HepG2 (cell line): ENCODE data around the gene EFNA2. TPM values are rescaled to one million over a fixed set of nuclear protein-coding genes. Genes with fewer than 3 reads are reported as not detected.

Experiments
- ATAC-seq: fragments of 200-7000 bp; cut with Tn5 transposase; 3 replicates; pipeline ENCODE4 v1.9.1; 2020; ENCODE audit warnings: mild to moderate bottlenecking, moderate library complexity
- BruUV-seq: library from RNA; stranded (reverse); fragments of 400-500 nt; replicated peaks from 2 replicates; lab custom pipeline; 2021; lab: Mats Ljungman, UMichigan
- CTCF ChIA-PET: fragments of 300-600 bp; formaldehyde crosslinking; extraction: SDS; loops from one replicate; lab custom pipeline; 2021; ENCODE audit warnings: low total read pairs, inconsistent platforms, low intra/inter-chr PET ratio; lab: Yijun Ruan, JAX
- POLR2A ChIA-PET: fragments of 350-600 bp; sonication (Branson Sonifier 250); formaldehyde crosslinking; loops from one replicate; lab custom pipeline; 2020; ENCODE audit warnings: antibody characterized with exemption, inconsistent platforms; lab: Yijun Ruan, JAX
- DNase-seq: peaks from one replicate; pipeline ENCODE4 v3.0.0-alpha.2; 2015; ENCODE audit warnings: low spot score
- FAIRE-seq: peaks from 3 replicates; lab custom pipeline; 2011; peaks lifted over from hg19 to GRCh38; lab: Jason Lieb, UNC
- H2AFZ ChIP-seq: one replicate; pipeline ENCODE4 v1.6.1; 2011; ENCODE audit warnings: low read length, inconsistent platforms
- H3K27ac ChIP-seq: fragments of 300-600 bp; 3 replicates; pipeline ENCODE4 v1.8.0; 2011; ENCODE audit warnings: mixed run types, mild to moderate bottlenecking, mixed read lengths, low read length, inconsistent platforms; ENCODE audit not compliant: insufficient read depth; ENCODE audit errors: extremely low read length
- H3K27me3 ChIP-seq, 2 experiments: fragments of 200-600 bp in 1 of 2; 2 replicates in 1 of 2; 3 replicates in 1 of 2; pipeline versions ENCODE4 v1.6.0 to v1.8.0; 2011; ENCODE audit warnings: low read length in 2 of 2, mild to moderate bottlenecking in 2 of 2, moderate library complexity in 2 of 2, inconsistent platforms in 1 of 2; ENCODE audit not compliant: insufficient read depth in 2 of 2, control insufficient read depth in 1 of 2
- H3K36me3 ChIP-seq, 2 experiments: fragments of 200-600 bp in 1 of 2; replicated peaks in 1 of 2; 2 replicates in 1 of 2; 3 replicates in 1 of 2; pipeline versions ENCODE4 v1.5.1 to v1.8.0; 2011; ENCODE audit warnings: low read length in 2 of 2, inconsistent platforms in 1 of 2; ENCODE audit not compliant: insufficient read depth in 2 of 2, control insufficient read depth in 1 of 2
- H3K4me1 ChIP-seq: 2 replicates; pipeline ENCODE4 v1.5.1; 2012; ENCODE audit warnings: low read length, inconsistent platforms; ENCODE audit not compliant: insufficient read depth
- H3K4me2 ChIP-seq: 2 replicates; pipeline ENCODE4 v1.6.0; 2011; ENCODE audit warnings: low read depth, low read length, inconsistent platforms
- H3K4me3 ChIP-seq, 3 experiments: fragments of 200-600 bp in 1 of 3; sonication (generic), shearing (Covaris generic) in 1 of 3; replicated peaks in 1 of 3; 2 replicates each; pipeline ENCODE4 v1.5.1; 2011 to 2016; ENCODE audit warnings: low read length in 3 of 3, inconsistent platforms in 2 of 3, low read depth in 2 of 3, mild to moderate bottlenecking in 2 of 3, control low read depth in 1 of 3, mixed read lengths in 1 of 3; ENCODE audit not compliant: insufficient read depth in 1 of 3
- H3K79me2 ChIP-seq: one replicate; pipeline ENCODE4 v1.6.1; 2011; ENCODE audit warnings: low read length, inconsistent platforms; ENCODE audit not compliant: insufficient read depth
- H3K9ac ChIP-seq: 2 replicates; pipeline ENCODE4 v1.6.0; 2011; ENCODE audit warnings: mild to moderate bottlenecking, low read depth, low read length, inconsistent platforms; ENCODE audit not compliant: insufficient read depth
- H3K9me3 ChIP-seq: 2 replicates; pipeline ENCODE4 v1.5.1; 2012; ENCODE audit warnings: mild to moderate bottlenecking, low read length
- H4K20me1 ChIP-seq: 2 replicates; pipeline ENCODE4 v1.6.0; 2011; ENCODE audit warnings: inconsistent platforms, mild to moderate bottlenecking, low read length, moderate library complexity; ENCODE audit not compliant: insufficient read depth
- CAMTA2 ChIP-seq: sonication (generic); formaldehyde crosslinking; IDR thresholded peaks from 2 replicates; pipeline ENCODE4 v1.4.0; 2020; ENCODE audit warnings: mild to moderate bottlenecking, missing genetic modification reagents, borderline replicate concordance
- DNMT1 ChIP-seq: sonication (generic); formaldehyde crosslinking; IDR thresholded peaks from 2 replicates; pipeline ENCODE4 v1.5.1; 2020; ENCODE audit warnings: mild to moderate bottlenecking, missing genetic modification reagents
- HNF1B ChIP-seq: sonication (generic); formaldehyde crosslinking; IDR thresholded peaks from 2 replicates; pipeline ENCODE4 v1.5.1; 2020; ENCODE audit warnings: mild to moderate bottlenecking, moderate library complexity, missing genetic modification reagents
- MYNN ChIP-seq: sonication (generic); formaldehyde crosslinking; IDR thresholded peaks from 2 replicates; pipeline ENCODE4 v1.4.0; 2020; ENCODE audit warnings: mild to moderate bottlenecking, low read depth, missing genetic modification reagents
- NR2F2 ChIP-seq: IDR thresholded peaks from 2 replicates; pipeline ENCODE4 v1.6.1; 2012; ENCODE audit warnings: low read depth, inconsistent platforms, borderline replicate concordance
- SRSF1 ChIP-seq: fragments of 200-400 bp; formaldehyde crosslinking; optimal IDR thresholded peaks from 2 replicates; pipeline ENCODE3; 2017; ENCODE audit warnings: mild to moderate bottlenecking, low read depth, low read length, moderate library complexity
- ZBTB33 ChIP-seq: sonication (generic); formaldehyde crosslinking; IDR thresholded peaks from 2 replicates; pipeline ENCODE4 v1.4.0; 2020; ENCODE audit warnings: missing genetic modification reagents
- ZBTB38 ChIP-seq: sonication (generic); formaldehyde crosslinking; IDR thresholded peaks from 2 replicates; pipeline ENCODE4 v1.5.1; 2020; ENCODE audit warnings: mild to moderate bottlenecking, missing genetic modification reagents
- ZNF335 ChIP-seq: sonication (generic); formaldehyde crosslinking; IDR thresholded peaks from 2 replicates; pipeline ENCODE4 v1.4.0; 2020; ENCODE audit warnings: missing genetic modification reagents
- ZNF432 ChIP-seq: sonication (generic); formaldehyde crosslinking; IDR thresholded peaks from 2 replicates; pipeline ENCODE4 v1.5.0; 2020; ENCODE audit warnings: missing genetic modification reagents, mild to moderate bottlenecking, borderline replicate concordance
- ZNF451 ChIP-seq: sonication (generic); formaldehyde crosslinking; IDR thresholded peaks from 2 replicates; pipeline ENCODE4 v1.5.0; 2020; ENCODE audit warnings: mild to moderate bottlenecking, missing genetic modification reagents
- ZNF609 ChIP-seq: sonication (generic); formaldehyde crosslinking; IDR thresholded peaks from 2 replicates; pipeline ENCODE4 v1.4.0; 2020; ENCODE audit warnings: mild to moderate bottlenecking, missing genetic modification reagents, borderline replicate concordance
- ZNF772 ChIP-seq: sonication (generic); formaldehyde crosslinking; IDR thresholded peaks from 2 replicates; pipeline ENCODE4 v1.5.0; 2020; ENCODE audit warnings: mild to moderate bottlenecking, missing genetic modification reagents
- WGBS: methylation state at CpG from one replicate; pipeline ENCODE4 v1.1.6; 2017; ENCODE audit warnings: low lambda C conversion rate; 5-methylcytosine and 5-hydroxymethylcytosine counted together
- in situ Hi-C: cut with HindIII; loops from 2 replicates; pipeline ENCODE4 v1.10.0; 2017; ENCODE audit warnings: low pct_unique_long_range_greater_than_20kb; ENCODE audit not compliant: extremely low pct_ligation_motif_present
- intact Hi-C: fragments of 100-400 bp; cut with micrococcal nuclease; formaldehyde crosslinking; loops from one replicate; pipeline ENCODE4 v1.10.0; 2022; ENCODE audit not compliant: unreplicated experiment
- polyA plus RNA-seq, 8 experiments: library from polyadenylated mRNA; depleted of rRNA in 3 of 8; stranded (reverse) in 7 of 8; unstranded in 1 of 8; fragments of >200 nt; fragmentation: Illumina TruSeq in 4 of 8; extraction: Trizol in 4 of 8; gene quantifications; 2 replicates each; pipeline versions ENCODE4 v1.2.1 to v1.2.3, GENCODE V29; 2011 to 2016; ENCODE audit warnings: low read depth in 4 of 8, missing spikeins in 1 of 8, mixed read lengths in 1 of 8; ENCODE audit not compliant: insufficient read depth in 1 of 8
- total RNA-seq, 5 experiments: library from RNA; depleted of rRNA; stranded (reverse); fragments of >200 nt; fragmentation: Illumina TruSeq; extraction: Trizol; gene quantifications; 2 replicates each; pipeline ENCODE4 v1.2.3, GENCODE V29; 2016; ENCODE audit warnings: low read depth in 1 of 5
- TF ChIP-seq, protein P1 (sequence below): sonication (generic); formaldehyde crosslinking; IDR thresholded peaks from 2 replicates; pipeline ENCODE4 v1.4.0; 2020; ENCODE audit warnings: missing genetic modification reagents

The EFNA2 gene
- total and polyA plus RNA-seq, 2 of the 13 experiments (the other 11 are each of a cell fraction or from before 2014, with no cell fraction given) = 6.0 to 9.9 TPM

- in situ Hi-C loops (loop anchor here (5.0 kb wide), 1 partner anchor 33 kb away; the partner anchor contains the start of gene ATP5F1D), intact Hi-C loops (no loop called here)
- H3K27me3 ChIP-seq = no peaks in the 10 kb centered on the region
- H3K4me2 ChIP-seq = peak overlapping the region; percentile 86
- ATAC-seq (peak; percentile 0; the same call in 1 of the 3 replicates), FAIRE-seq (no peak), DNase-seq (no peak)
- peak overlapping the region; percentile 24 to 85 (median 51); a peak in 3 of 6 replicates for H3K4me3 ChIP-seq
- H3K9me3 ChIP-seq = no peaks in the 10 kb centered on the region
- peaks cover 64% of the 10 kb centered on the region for H3K4me1 ChIP-seq
- 98% methylated on average over 9 of the region's 44 CpGs for WGBS
- no TSS peak for BruUV-seq
- peak overlapping the region; percentile 95 for H3K9ac ChIP-seq
- ChIA-PET POLR2A (interaction anchor here (0.5 to 4.2 kb wide), 17 partner anchors 9 to 284 kb away, joined by 3 to 41 read pairs (median 4); a partner anchor contains a TSS), CTCF (no interaction called here)
- peaks cover 21 to 55% of the 10 kb centered on the region in 2 experiments for H3K36me3 ChIP-seq
- H3K27ac ChIP-seq = peak overlapping the region; percentile 100
- H2AFZ ChIP-seq = no peak overlapping the region
- H4K20me1 ChIP-seq = peaks cover 32% of the 10 kb centered on the region
- H3K79me2 ChIP-seq = peaks cover 32% of the 10 kb centered on the region
- TF ChIP-seq ZBTB33 = peak; percentile 84
- TF ChIP-seq ZBTB38 (CRISPR knock-in tag) = peak; percentile 85
- 0 out of 2 replicates have a peak, but pooled peaks have one; percentile 75 for TF ChIP-seq ZNF772 (CRISPR knock-in tag)
- 0 out of 2 replicates have a peak, but pooled peaks have one; percentile 67 for TF ChIP-seq MYNN (CRISPR knock-in tag)
- TF ChIP-seq, protein P1, sequence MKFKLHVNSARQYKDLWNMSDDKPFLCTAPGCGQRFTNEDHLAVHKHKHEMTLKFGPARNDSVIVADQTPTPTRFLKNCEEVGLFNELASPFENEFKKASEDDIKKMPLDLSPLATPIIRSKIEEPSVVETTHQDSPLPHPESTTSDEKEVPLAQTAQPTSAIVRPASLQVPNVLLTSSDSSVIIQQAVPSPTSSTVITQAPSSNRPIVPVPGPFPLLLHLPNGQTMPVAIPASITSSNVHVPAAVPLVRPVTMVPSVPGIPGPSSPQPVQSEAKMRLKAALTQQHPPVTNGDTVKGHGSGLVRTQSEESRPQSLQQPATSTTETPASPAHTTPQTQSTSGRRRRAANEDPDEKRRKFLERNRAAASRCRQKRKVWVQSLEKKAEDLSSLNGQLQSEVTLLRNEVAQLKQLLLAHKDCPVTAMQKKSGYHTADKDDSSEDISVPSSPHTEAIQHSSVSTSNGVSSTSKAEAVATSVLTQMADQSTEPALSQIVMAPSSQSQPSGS (CRISPR knock-in tag) = 0 out of 2 replicates have a peak, but pooled peaks have one; percentile 4
- TF ChIP-seq NR2F2 = peak; percentile 42; the same call in 1 of the 2 replicates
- TF ChIP-seq SRSF1 = peak; percentile 31
- 0 out of 2 replicates have a peak, but pooled peaks have one; percentile 23 for TF ChIP-seq DNMT1 (CRISPR knock-in tag)
- TF ChIP-seq ZNF609 = 0 out of 2 replicates have a peak, but pooled peaks have one; percentile 31
- TF ChIP-seq CAMTA2 (CRISPR knock-in tag) = no peak
- TF ChIP-seq ZNF451 (CRISPR knock-in tag) = no peak
- peak; percentile 78 for TF ChIP-seq HNF1B (CRISPR knock-in tag)
- no peak for TF ChIP-seq ZNF335
- TF ChIP-seq ZNF432 (CRISPR knock-in tag) = no peak
Observed at GRCh38 chr19:1274852-1275259, 10.8 kb upstream of the EFNA2 start.
